Measurements from ENCODE around the gene ALOX15B. TPM values are rescaled to one million over a fixed set of nuclear protein-coding genes. Genes with fewer than 3 reads are reported as not detected.
A peak's percentile ranks its signal among the peaks of the same experiment; 100 is the strongest.

The ALOX15B gene
- total and polyA plus RNA-seq, 2 of the 13 experiments (the other 11 are each of a cell fraction or from before 2014, with no cell fraction given): not detected

GRCh38 chr17:8068736-8069586 is 30.1 kb downstream of the ALOX15B start:
- H3K4me1 ChIP-seq (ENCODE audit: insufficient read depth, low read length): no peaks in the 10 kb centered on the region; the same call in 1 of the 2 replicates
- ChIA-PET CTCF (ENCODE audit: low intra/inter-chr PET ratio, low total read pairs) (no interaction called here), POLR2A (interaction anchor here (0.8 to 2.2 kb wide), 2 partner anchors 10 to 12 kb away, joined by 3 to 7 read pairs; no protein-coding TSS in a partner anchor)
- no peak overlapping the region for H2AFZ ChIP-seq (ENCODE audit: low read length)
- no peak for DNase-seq (ENCODE audit: low spot score)
- no peaks in the 10 kb centered on the region for H3K9me3 ChIP-seq (ENCODE audit: low read length)
- FAIRE-seq: no peak
- 0 out of 2 replicates have a peak, but pooled peaks have one; percentile 46 for TF ChIP-seq FOXO4 (CRISPR knock-in tag; conservative IDR thresholded peaks at IDR 0.05)
- TF ChIP-seq ZBTB40 (IDR thresholded peaks at IDR 0.05): no peak
- 0 out of 2 replicates have a peak, but pooled peaks have one; percentile 19 for TF ChIP-seq ZBTB40 (CRISPR knock-in tag; IDR thresholded peaks at IDR 0.05)
- no peak for TF ChIP-seq ASH2L (IDR thresholded peaks at IDR 0.05; ENCODE audit: insufficient read length, low read depth, low read length)
- 0 out of 2 replicates have a peak, but pooled peaks have one; percentile 2 for TF ChIP-seq SKIL (CRISPR knock-in tag; IDR thresholded peaks at IDR 0.05; ENCODE audit: borderline replicate concordance)
- TF ChIP-seq TMF1 (CRISPR knock-in tag; IDR thresholded peaks at IDR 0.05; ENCODE audit: low read depth): peak; percentile 66; the same call in 1 of the 2 replicates
- TF ChIP-seq POLR2A (IDR thresholded peaks at IDR 0.05; ENCODE audit: insufficient read depth in 1 of 2, low read depth in 2 of 2, low read length in 2 of 2): peak in 1 of 2 experiments; percentile 43; a peak in 2 of 4 replicates
- TF ChIP-seq ONECUT2 (CRISPR knock-in tag; IDR thresholded peaks at IDR 0.05): no peak
- in situ Hi-C loops (cut with HindIII; ENCODE audit: extremely low pct_ligation_motif_present, low pct_unique_long_range_greater_than_20kb): no loop called here
- no peak overlapping the region for H3K27ac ChIP-seq (ENCODE audit: extremely low read length, insufficient read depth, low read length)
- no peak overlapping the region for H3K4me2 ChIP-seq (ENCODE audit: low read depth, low read length)
- H3K79me2 ChIP-seq (ENCODE audit: insufficient read depth, low read length): no peaks in the 10 kb centered on the region
- peaks cover 24% of the 10 kb centered on the region for H4K20me1 ChIP-seq (ENCODE audit: insufficient read depth, low read length)
- no peak for ATAC-seq
- 8% methylated on average over 7 of the region's 9 CpGs for WGBS (ENCODE audit: low lambda C conversion rate)
- BruUV-seq (replicated peaks): no TSS peak
- H3K4me3 ChIP-seq (replicated peaks in 1 of 3; ENCODE audit: insufficient read depth in 1 of 3, low read depth in 2 of 3, low read length in 3 of 3): no peak overlapping the region
- H3K27me3 ChIP-seq (ENCODE audit: control insufficient read depth in 1 of 2, insufficient read depth in 2 of 2, low read length in 2 of 2): peaks cover 21 to 63% of the 10 kb centered on the region in 2 experiments
- no peaks in the 10 kb centered on the region for H3K36me3 ChIP-seq (replicated peaks in 1 of 2; ENCODE audit: control insufficient read depth in 1 of 2, insufficient read depth in 2 of 2, low read length in 2 of 2)
- no peak overlapping the region for H3K9ac ChIP-seq (ENCODE audit: insufficient read depth, low read depth, low read length)
- intact Hi-C loops (cut with micrococcal nuclease; ENCODE audit: unreplicated experiment): no loop called here
